Lower lobe of right lung (tissue), 2 donors: ENCODE data around the gene CASQ2. TPM values are rescaled to one million over a fixed set of nuclear protein-coding genes. Genes with fewer than 3 reads are reported as not detected.

Experiments used
- ATAC-seq, 2 donors: fragments of 200-7000 bp; cut with Tn5 transposase; one replicate each; pipeline ENCODE4 v1.9.1; 2020 to 2022; ENCODE audit warnings: mild to moderate bottlenecking in 2 of 2, moderate library complexity in 2 of 2
- DNase-seq: peaks from one replicate; pipeline ENCODE4 v3.0.0-alpha.2; 2020
- H3K27ac ChIP-seq: fragments of 200-600 bp; one replicate; pipeline ENCODE4 v1.8.0; 2022
- H3K27me3 ChIP-seq: fragments of 200-600 bp; one replicate; pipeline ENCODE4 v1.8.0; 2022; ENCODE audit warnings: low read depth
- H3K36me3 ChIP-seq: fragments of 200-600 bp; one replicate; pipeline ENCODE4 v1.8.0; 2022; ENCODE audit warnings: mild to moderate bottlenecking
- H3K4me1 ChIP-seq: fragments of 200-600 bp; one replicate; pipeline ENCODE4 v1.8.0; 2022
- H3K4me3 ChIP-seq: fragments of 200-600 bp; one replicate; pipeline ENCODE4 v1.8.0; 2022; ENCODE audit warnings: mild to moderate bottlenecking
- H3K9me3 ChIP-seq: fragments of 200-600 bp; one replicate; pipeline ENCODE4 v1.8.0; 2022
- CTCF ChIP-seq: fragments of 200-600 bp; IDR thresholded peaks from one replicate; pipeline ENCODE4 v1.8.0; 2022; ENCODE audit warnings: antibody characterized with exemption, mild to moderate bottlenecking
- intact Hi-C: fragments of 100-400 bp; cut with DNase I; formaldehyde crosslinking; loops from one replicate; pipeline ENCODE4 v1.11.0; 2022
- total RNA-seq: library from RNA; stranded (reverse); fragmentation: NEBNext Ultra II Directional; extraction: Animal tissue kit (Norgen Biotek cat#: 25700); gene quantifications from one replicate; pipeline ENCODE4 v1.2.1, GENCODE V29; 2021
- donor health status: DM: no; HTN: yes; CAD: no; lungs with severe emphysema.

Gene CASQ2
- total RNA-seq, 1 donor from 2014 or later: 3.3 TPM

- no peak for DNase-seq
- no peak overlapping the region for H3K4me3 ChIP-seq
- no peak for ATAC-seq
- no peaks in the 10 kb centered on the region for H3K27me3 ChIP-seq
- intact Hi-C loops: no loop called here
- no peak for TF ChIP-seq CTCF
- H3K36me3 ChIP-seq: peaks cover 18% of the 10 kb centered on the region
- H3K4me1 ChIP-seq: peaks cover 23% of the 10 kb centered on the region
- H3K27ac ChIP-seq: no peak overlapping the region
- H3K9me3 ChIP-seq: no peaks in the 10 kb centered on the region
Measured at GRCh38 chr1:115656461-115657077, 111.9 kb downstream of the CASQ2 start.

- TF ChIP-seq CTCF: no peak
- Histone ChIP-seq H3K4me1 (peaks cover 23% of the 10 kb centered on the region), H3K36me3 (peaks cover 18% of the 10 kb centered on the region), H3K9me3 (no peaks in the 10 kb centered on the region), H3K27ac (no peak overlapping the region), H3K4me3 (no peak overlapping the region), H3K27me3 (no peaks in the 10 kb centered on the region)
- intact Hi-C loops: no loop called here
- DNase-seq: no peak
- no peak for ATAC-seq
Measured at GRCh38 chr1:115655916-115656315, 112.6 kb downstream of the CASQ2 start.

- H3K36me3 ChIP-seq: peaks cover 15% of the 10 kb centered on the region
- DNase-seq (no peak), ATAC-seq (no peak)
- intact Hi-C loops: no loop called here
- H3K4me1 ChIP-seq: peaks cover 23% of the 10 kb centered on the region
- no peak overlapping the region for H3K4me3 ChIP-seq
- no peaks in the 10 kb centered on the region for H3K9me3 ChIP-seq
- TF ChIP-seq CTCF: no peak
- peak overlapping the region; percentile 38 for H3K27ac ChIP-seq
- H3K27me3 ChIP-seq: no peaks in the 10 kb centered on the region
Measured at GRCh38 chr1:115655306-115655663, 113.2 kb downstream of the CASQ2 start.

GRCh38 chr1:115654663-115655305 lies 113.7 kb downstream of the CASQ2 start:
- DNase-seq: no peak
- Histone ChIP-seq H3K27me3 (no peaks in the 10 kb centered on the region), H3K4me1 (peaks cover 28% of the 10 kb centered on the region), H3K9me3 (no peaks in the 10 kb centered on the region), H3K36me3 (peaks cover 10% of the 10 kb centered on the region), H3K4me3 (no peak overlapping the region), H3K27ac (peak overlapping the region; percentile 38)
- no peak for TF ChIP-seq CTCF
- peak in 1 of 2 donors; percentile 46 for ATAC-seq
- intact Hi-C loops: no loop called here

GRCh38 chr1:115654125-115654524 lies 114.4 kb downstream of the CASQ2 start:
- no peaks in the 10 kb centered on the region for H3K27me3 ChIP-seq
- no peak overlapping the region for H3K27ac ChIP-seq
- no peak for TF ChIP-seq CTCF
- intact Hi-C loops: no loop called here
- ATAC-seq (no peak), DNase-seq (no peak)
- H3K4me1 ChIP-seq: peaks cover 33% of the 10 kb centered on the region
- H3K36me3 ChIP-seq: peaks cover 7% of the 10 kb centered on the region
- no peaks in the 10 kb centered on the region for H3K9me3 ChIP-seq
- H3K4me3 ChIP-seq: no peak overlapping the region
